GM12878 (cell line): ENCODE data around the gene CHDH. TPM values are rescaled to one million over a fixed set of nuclear protein-coding genes. Genes with fewer than 3 reads are reported as not detected.

Experiments used
- BHLHE40 ChIP-seq, 2 experiments: fragments of 450-650 bp in 1 of 2; IDR thresholded peaks; 2 replicates each; pipeline ENCODE4 v1.6.1; 2011 to 2017; ENCODE audit warnings: low read depth in 2 of 2, borderline replicate concordance in 1 of 2, improper control_type of control experiment in 1 of 2, low read length in 1 of 2, mild to moderate bottlenecking in 1 of 2
- E2F8 ChIP-seq: fragments of 450-650 bp; IDR thresholded peaks from 2 replicates; pipeline ENCODE4 v1.6.1; 2018; ENCODE audit warnings: mild to moderate bottlenecking, low read depth, moderate library complexity; ENCODE audit not compliant: partially characterized antibody
- ELK1 ChIP-seq: IDR thresholded peaks from 2 replicates; pipeline ENCODE4 v1.6.1; 2012; ENCODE audit warnings: low read depth, low read length, improper control_type of control experiment
- GABPA ChIP-seq: IDR thresholded peaks from 2 replicates; pipeline ENCODE4 v1.6.1; 2014; ENCODE audit warnings: antibody characterized with exemption, low read depth, mild to moderate bottlenecking, inconsistent platforms
- HSF1 ChIP-seq: fragments of 150-350 bp; IDR thresholded peaks from 2 replicates; pipeline ENCODE4 v1.6.1; 2014; ENCODE audit warnings: mild to moderate bottlenecking, low read depth, low read length
- NRF1 ChIP-seq: conservative IDR thresholded peaks from 2 replicates; pipeline ENCODE4 v1.6.1; 2011; ENCODE audit warnings: mild to moderate bottlenecking, low read depth, low read length, improper control_type of control experiment
- PML ChIP-seq: IDR thresholded peaks from 2 replicates; pipeline ENCODE4 v1.6.1; 2012; ENCODE audit warnings: low read length, inconsistent platforms
- TAF1 ChIP-seq: IDR thresholded peaks from 2 replicates; pipeline ENCODE4 v1.6.1; 2011; ENCODE audit warnings: mild to moderate bottlenecking, low read depth, low read length, borderline replicate concordance
- YY1 ChIP-seq: IDR thresholded peaks from 2 replicates; pipeline ENCODE4 v1.6.1; 2011; ENCODE audit warnings: low read depth, mild to moderate bottlenecking, low read length
- polyA plus RNA-seq, 11 experiments: library from polyadenylated mRNA; depleted of rRNA in 4 of 11; unstranded in 6 of 11; stranded (reverse) in 5 of 11; fragments of >200 nt; fragmentation: Nextera tagmentation in 4 of 11; fragmentation: Illumina TruSeq in 1 of 11; extraction: Ambion mirVana in 4 of 11; extraction: Trizol in 1 of 11; gene quantifications; 1 replicate in 1 of 11; 2 replicates in 10 of 11; pipeline versions ENCODE4 v1.2.1 to v1.2.3, GENCODE V29; 2011 to 2016; ENCODE audit warnings: inconsistent platforms in 2 of 11, missing spikeins in 2 of 11, low read depth in 1 of 11
- total RNA-seq, 4 experiments: library from RNA; depleted of rRNA in 3 of 4; stranded (reverse); fragments of >200 nt in 3 of 4; fragmentation: Illumina TruSeq in 1 of 4; extraction: Trizol in 1 of 4; gene quantifications; 2 replicates each; pipeline versions ENCODE4 v1.2.1 to v1.2.3, GENCODE V29; 2013 to 2021
- TF ChIP-seq, protein P1 (sequence below): fragments of 450-650 bp; formaldehyde crosslinking; IDR thresholded peaks from 2 replicates; pipeline ENCODE4 v1.4.0; 2022; ENCODE audit warnings: mild to moderate bottlenecking, moderate library complexity
- TF ChIP-seq, protein P2 (sequence below): fragments of 450-650 bp; formaldehyde crosslinking; IDR thresholded peaks from 2 replicates; pipeline ENCODE4 v1.4.0; 2020; ENCODE audit warnings: mild to moderate bottlenecking, moderate library complexity

The CHDH gene
- total and polyA plus RNA-seq, 10 of the 15 experiments (the other 5 are each of a cell fraction or from before 2014, with no cell fraction given): 0.95 to 8.3 (median 2.9) TPM

DNA sequence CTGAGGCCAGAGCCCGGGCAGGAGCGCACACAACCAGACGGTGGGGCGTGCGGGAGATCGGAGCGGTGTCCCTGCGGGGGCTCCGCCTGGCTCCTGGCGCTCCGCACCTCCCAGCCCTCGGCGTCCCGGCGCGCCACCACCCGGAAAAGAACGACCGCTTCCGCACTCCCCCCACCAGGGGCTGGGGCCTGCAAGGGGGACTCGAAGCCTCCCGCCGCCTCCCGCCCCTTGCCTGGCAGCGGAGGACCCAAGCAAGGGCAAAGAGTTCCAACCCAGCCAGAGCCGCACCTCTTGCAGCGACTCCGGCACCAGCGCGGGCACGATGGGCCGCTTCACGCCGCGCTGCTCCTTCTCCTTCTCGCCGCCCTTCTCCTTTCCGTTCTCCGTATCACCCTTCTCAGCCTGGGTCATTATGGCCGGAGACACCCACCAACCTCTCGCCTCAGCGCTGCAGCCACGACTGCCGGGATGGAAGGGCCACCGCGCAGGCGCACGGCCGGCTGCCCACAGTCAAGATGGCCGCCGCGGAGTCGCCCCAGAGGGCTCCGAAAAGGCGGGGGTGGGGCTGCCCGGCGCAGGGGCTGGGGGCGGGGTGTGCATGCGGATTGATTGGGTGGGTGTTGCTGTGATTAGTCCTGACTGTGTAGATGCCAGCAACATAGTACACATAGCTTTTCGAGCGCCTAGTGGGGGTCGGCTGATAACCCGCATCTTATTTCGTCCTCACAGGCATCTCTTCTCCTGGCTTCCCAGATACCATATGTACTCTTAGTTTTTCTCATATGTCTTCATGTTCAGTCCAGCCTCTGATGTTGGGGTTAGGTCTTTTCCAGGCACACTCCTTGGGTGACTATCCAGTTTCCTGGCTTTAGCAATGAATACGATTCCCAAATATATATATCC, 35.7 kb upstream of the CHDH start, which contains the start of gene ACTR8 (continued):
- TF ChIP-seq HSF1 (no peak), GABPA (no peak), TAF1 (peak; percentile 98), E2F8 (no peak), ELK1 (no peak; the same call in 1 of the 2 replicates), BHLHE40 (IDR thresholded peaks at IDR 0.05; ENCODE audit: borderline replicate concordance in 1 of 2, low read depth in 2 of 2, low read length in 1 of 2) (peak in 1 of 2 experiments; percentile 31; a peak in 3 of 4 replicates), NRF1 (peak; percentile 76), PML (no peak; the same call in 1 of the 2 replicates), YY1 (peak; percentile 98)
- TF ChIP-seq, protein P1, sequence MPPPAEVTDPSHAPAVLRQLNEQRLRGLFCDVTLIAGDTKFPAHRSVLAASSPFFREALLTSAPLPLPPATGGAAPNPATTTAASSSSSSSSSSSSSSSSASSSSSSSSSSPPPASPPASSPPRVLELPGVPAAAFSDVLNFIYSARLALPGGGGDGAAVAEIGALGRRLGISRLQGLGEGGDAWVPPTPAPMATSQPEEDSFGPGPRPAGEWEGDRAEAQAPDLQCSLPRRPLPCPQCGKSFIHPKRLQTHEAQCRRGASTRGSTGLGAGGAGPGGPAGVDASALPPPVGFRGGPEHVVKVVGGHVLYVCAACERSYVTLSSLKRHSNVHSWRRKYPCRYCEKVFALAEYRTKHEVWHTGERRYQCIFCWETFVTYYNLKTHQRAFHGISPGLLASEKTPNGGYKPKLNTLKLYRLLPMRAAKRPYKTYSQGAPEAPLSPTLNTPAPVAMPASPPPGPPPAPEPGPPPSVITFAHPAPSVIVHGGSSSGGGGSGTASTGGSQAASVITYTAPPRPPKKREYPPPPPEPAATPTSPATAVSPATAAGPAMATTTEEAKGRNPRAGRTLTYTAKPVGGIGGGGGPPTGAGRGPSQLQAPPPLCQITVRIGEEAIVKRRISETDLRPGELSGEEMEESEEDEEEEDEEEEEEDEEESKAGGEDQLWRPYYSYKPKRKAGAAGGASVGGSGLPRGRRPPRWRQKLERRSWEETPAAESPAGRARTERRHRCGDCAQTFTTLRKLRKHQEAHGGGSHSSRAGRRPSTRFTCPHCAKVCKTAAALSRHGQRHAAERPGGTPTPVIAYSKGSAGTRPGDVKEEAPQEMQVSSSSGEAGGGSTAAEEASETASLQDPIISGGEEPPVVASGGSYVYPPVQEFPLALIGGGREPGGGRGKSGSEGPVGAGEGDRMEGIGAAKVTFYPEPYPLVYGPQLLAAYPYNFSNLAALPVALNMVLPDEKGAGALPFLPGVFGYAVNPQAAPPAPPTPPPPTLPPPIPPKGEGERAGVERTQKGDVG: no peak
- TF ChIP-seq, protein P2, sequence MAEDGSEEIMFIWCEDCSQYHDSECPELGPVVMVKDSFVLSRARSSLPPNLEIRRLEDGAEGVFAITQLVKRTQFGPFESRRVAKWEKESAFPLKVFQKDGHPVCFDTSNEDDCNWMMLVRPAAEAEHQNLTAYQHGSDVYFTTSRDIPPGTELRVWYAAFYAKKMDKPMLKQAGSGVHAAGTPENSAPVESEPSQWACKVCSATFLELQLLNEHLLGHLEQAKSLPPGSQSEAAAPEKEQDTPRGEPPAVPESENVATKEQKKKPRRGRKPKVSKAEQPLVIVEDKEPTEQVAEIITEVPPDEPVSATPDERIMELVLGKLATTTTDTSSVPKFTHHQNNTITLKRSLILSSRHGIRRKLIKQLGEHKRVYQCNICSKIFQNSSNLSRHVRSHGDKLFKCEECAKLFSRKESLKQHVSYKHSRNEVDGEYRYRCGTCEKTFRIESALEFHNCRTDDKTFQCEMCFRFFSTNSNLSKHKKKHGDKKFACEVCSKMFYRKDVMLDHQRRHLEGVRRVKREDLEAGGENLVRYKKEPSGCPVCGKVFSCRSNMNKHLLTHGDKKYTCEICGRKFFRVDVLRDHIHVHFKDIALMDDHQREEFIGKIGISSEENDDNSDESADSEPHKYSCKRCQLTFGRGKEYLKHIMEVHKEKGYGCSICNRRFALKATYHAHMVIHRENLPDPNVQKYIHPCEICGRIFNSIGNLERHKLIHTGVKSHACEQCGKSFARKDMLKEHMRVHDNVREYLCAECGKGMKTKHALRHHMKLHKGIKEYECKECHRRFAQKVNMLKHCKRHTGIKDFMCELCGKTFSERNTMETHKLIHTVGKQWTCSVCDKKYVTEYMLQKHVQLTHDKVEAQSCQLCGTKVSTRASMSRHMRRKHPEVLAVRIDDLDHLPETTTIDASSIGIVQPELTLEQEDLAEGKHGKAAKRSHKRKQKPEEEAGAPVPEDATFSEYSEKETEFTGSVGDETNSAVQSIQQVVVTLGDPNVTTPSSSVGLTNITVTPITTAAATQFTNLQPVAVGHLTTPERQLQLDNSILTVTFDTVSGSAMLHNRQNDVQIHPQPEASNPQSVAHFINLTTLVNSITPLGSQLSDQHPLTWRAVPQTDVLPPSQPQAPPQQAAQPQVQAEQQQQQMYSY (CRISPR knock-in tag): no peak
